ENCODE measurements around the gene IGSF21.

- no peak for TF ChIP-seq CTCF (IDR thresholded peaks at IDR 0.05)
- no peak for TF ChIP-seq POLR2A (IDR thresholded peaks at IDR 0.05)
- TF ChIP-seq POLR2AphosphoS5 (IDR thresholded peaks at IDR 0.05), result no peak
These were observed 94.6 kb downstream of the IGSF21 start for GRCh38 chr1:18201997-18202719.

Data from suprapubic skin (tissue), 4 donors.